ENCODE results near the gene ITGB8.

The ITGB8 gene

DNA sequence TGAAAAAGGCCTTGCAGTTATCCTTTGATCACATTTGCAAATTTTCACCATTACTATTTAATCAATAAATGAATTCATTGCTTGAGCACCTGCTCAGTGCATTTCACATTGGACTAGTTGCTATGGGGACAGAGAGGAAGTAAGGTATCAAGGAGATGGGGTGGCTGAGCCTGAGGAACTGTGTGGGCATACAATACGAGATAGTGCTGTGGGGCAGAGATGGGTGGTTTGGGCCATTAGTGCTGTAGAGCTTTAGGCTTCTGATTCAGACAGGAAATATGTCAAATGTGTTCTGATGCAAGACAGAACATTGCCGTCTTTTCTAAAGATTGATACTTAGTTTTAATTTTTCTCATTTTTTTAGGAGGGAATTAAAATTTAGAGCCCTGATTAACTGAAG, 13.2 kb downstream of the ITGB8 start:
- Mint-ChIP-seq H3K27me3 (ENCODE audit: low read depth) (no peaks in the 10 kb centered on the region), H3K9me3 (no peaks in the 10 kb centered on the region), H3K4me3 (no peak overlapping the region), H3K36me3 (ENCODE audit: low read depth) (peaks cover 24% of the 10 kb centered on the region), H3K4me1 (peaks cover 4% of the 10 kb centered on the region), H3K27ac (no peak overlapping the region)
- TF ChIP-seq, protein P1, sequence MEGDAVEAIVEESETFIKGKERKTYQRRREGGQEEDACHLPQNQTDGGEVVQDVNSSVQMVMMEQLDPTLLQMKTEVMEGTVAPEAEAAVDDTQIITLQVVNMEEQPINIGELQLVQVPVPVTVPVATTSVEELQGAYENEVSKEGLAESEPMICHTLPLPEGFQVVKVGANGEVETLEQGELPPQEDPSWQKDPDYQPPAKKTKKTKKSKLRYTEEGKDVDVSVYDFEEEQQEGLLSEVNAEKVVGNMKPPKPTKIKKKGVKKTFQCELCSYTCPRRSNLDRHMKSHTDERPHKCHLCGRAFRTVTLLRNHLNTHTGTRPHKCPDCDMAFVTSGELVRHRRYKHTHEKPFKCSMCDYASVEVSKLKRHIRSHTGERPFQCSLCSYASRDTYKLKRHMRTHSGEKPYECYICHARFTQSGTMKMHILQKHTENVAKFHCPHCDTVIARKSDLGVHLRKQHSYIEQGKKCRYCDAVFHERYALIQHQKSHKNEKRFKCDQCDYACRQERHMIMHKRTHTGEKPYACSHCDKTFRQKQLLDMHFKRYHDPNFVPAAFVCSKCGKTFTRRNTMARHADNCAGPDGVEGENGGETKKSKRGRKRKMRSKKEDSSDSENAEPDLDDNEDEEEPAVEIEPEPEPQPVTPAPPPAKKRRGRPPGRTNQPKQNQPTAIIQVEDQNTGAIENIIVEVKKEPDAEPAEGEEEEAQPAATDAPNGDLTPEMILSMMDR (IDR thresholded peaks at IDR 0.05; ENCODE audit: unreplicated experiment in 3 of 3) = no peak

- no peaks in the 10 kb centered on the region for H3K27me3 Mint-ChIP-seq (ENCODE audit: low read depth)
- peaks cover 24% of the 10 kb centered on the region for H3K36me3 Mint-ChIP-seq (ENCODE audit: low read depth)
- no peak overlapping the region for H3K4me3 Mint-ChIP-seq
- peaks cover 4% of the 10 kb centered on the region for H3K4me1 Mint-ChIP-seq
- H3K27ac Mint-ChIP-seq = no peak overlapping the region
- TF ChIP-seq, protein P1 (IDR thresholded peaks at IDR 0.05; ENCODE audit: unreplicated experiment in 3 of 3) = no peak
- H3K9me3 Mint-ChIP-seq = no peaks in the 10 kb centered on the region
Observed at GRCh38 chr7:20344396-20344795, 13.7 kb downstream of the ITGB8 start.

GRCh38 chr7:20346577-20346976, 15.9 kb downstream of the ITGB8 start:
- Mint-ChIP-seq H3K4me3 (no peak overlapping the region), H3K27ac (no peak overlapping the region), H3K27me3 (ENCODE audit: low read depth) (no peaks in the 10 kb centered on the region), H3K36me3 (ENCODE audit: low read depth) (peaks cover 13% of the 10 kb centered on the region), H3K4me1 (peaks cover 13% of the 10 kb centered on the region), H3K9me3 (no peaks in the 10 kb centered on the region)
- TF ChIP-seq, protein P1 (IDR thresholded peaks at IDR 0.05; ENCODE audit: unreplicated experiment in 3 of 3) = no peak

GRCh38 chr7:20347680-20348079, 17.0 kb downstream of the ITGB8 start:
- TF ChIP-seq, protein P1 (IDR thresholded peaks at IDR 0.05; ENCODE audit: unreplicated experiment in 3 of 3) = no peak
- Mint-ChIP-seq H3K9me3 (no peaks in the 10 kb centered on the region), H3K4me1 (peaks cover 24% of the 10 kb centered on the region), H3K27ac (no peak overlapping the region), H3K36me3 (ENCODE audit: low read depth) (peaks cover 15% of the 10 kb centered on the region), H3K27me3 (ENCODE audit: low read depth) (no peaks in the 10 kb centered on the region), H3K4me3 (no peak overlapping the region)

DNA sequence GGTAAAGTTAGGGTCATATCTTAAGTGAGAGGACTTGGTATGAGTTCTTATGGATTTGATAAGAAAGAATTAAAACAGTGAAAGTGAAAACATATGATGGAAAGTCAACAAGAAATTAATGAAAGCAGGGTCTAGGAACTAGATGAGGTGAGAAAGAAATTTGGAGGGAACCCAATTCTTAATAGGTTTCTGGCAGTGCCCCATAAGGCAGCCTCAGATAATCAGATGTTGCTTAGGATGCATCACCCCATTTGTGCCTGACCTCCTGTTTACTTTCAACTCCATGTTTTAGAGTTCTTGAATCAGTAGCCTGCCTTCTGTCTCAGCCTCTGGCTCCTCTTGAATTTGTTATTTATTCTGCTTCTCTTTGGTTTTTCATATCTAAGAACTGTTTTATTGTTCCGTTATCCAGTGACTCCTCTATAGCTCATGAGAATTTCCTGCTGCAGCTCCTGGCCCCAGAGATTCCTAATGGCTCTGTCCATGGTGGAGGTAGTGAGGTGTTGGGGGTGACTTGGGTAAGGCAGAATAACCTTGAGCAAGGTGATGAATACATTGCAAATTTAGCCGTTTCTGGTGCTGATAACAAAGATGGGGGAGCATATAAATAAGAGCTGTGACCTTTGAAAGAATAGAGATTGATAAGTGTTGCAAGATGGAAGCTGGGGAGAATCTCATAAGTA, 17.6 kb downstream of the ITGB8 start:
- Mint-ChIP-seq H3K36me3 (ENCODE audit: low read depth) (peaks cover 16% of the 10 kb centered on the region), H3K27ac (no peak overlapping the region), H3K4me1 (peaks cover 27% of the 10 kb centered on the region), H3K9me3 (no peaks in the 10 kb centered on the region), H3K27me3 (ENCODE audit: low read depth) (no peaks in the 10 kb centered on the region), H3K4me3 (no peak overlapping the region)
- TF ChIP-seq, protein P1 (IDR thresholded peaks at IDR 0.05; ENCODE audit: unreplicated experiment in 3 of 3) = no peak

DNA sequence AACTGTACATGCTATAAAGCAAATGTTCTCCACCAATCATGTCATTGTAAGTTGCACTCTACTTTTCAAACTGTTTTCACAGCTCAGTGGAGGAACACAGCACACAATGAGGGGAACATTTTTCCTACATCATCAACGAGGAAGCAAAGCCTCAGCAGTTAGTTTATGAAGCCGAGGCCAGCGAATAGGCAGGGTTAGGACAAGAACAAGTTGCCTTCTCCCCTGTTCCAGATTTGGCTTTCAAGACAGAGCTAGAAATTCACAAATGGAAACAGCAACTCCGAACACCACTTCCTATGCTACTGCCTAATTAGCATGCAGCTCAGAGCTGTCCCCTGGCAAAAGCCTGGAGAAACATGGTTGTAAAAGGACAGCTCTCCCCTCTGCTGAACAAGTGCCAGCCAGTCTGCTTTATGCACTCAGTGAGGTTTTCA, 19.8 kb downstream of the ITGB8 start:
- peaks cover 16% of the 10 kb centered on the region for H3K36me3 Mint-ChIP-seq (ENCODE audit: low read depth)
- H3K9me3 Mint-ChIP-seq = no peaks in the 10 kb centered on the region
- no peak overlapping the region for H3K4me3 Mint-ChIP-seq
- peak overlapping the region; percentile 76 to 84 (median 80) for H3K27ac Mint-ChIP-seq
- peaks cover 41% of the 10 kb centered on the region for H3K4me1 Mint-ChIP-seq
- no peaks in the 10 kb centered on the region for H3K27me3 Mint-ChIP-seq (ENCODE audit: low read depth)
- TF ChIP-seq, protein P1 (IDR thresholded peaks at IDR 0.05; ENCODE audit: unreplicated experiment in 3 of 3) = no peak
